ENCODE results near the gene COMMD10.

Gene COMMD10

DNA sequence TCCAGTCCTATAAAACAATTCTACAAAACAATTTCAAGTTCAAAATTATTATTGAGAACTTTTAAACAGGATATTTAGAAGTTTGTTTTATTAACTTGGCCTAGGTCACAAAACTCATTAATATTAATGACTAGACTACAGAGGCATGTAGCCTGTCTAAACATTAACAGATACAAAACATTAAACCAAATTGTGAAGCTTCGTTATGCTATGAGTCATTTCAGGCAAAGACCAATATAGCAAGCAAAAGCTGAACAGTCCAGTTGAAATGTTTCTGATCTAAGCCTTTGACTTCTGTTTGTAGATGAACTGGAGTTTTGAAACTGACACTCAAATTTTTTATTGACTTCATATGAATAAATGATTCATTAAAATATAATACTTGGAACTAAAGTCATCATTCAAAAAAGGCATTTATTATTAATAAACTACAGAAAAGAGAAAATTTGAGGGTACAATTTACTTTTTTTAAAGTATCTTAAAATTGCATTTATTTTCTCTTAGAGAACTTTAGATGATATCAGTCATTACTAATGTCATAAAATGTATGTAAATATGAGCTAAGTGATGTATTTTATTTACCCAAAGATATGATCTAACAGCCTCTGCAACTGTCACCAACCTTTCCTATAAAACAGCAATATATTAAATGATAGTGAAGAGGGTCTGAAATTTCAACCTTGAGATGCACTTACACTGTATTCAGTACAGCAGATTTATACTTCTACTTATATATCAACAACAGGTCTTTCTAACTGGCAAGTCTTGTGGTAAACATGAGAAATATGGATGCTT lies 188.8 kb downstream of the COMMD10 start:
- DNase-seq: no peak
- Mint-ChIP-seq H3K27me3 (no peaks in the 10 kb centered on the region), H3K36me3 (peaks cover 6% of the 10 kb centered on the region), H3K27ac (no peak overlapping the region), H3K4me3 (no peak overlapping the region), H3K9me3 (peaks cover 11% of the 10 kb centered on the region), H3K4me1 (no peaks in the 10 kb centered on the region)
- CTCF ChIA-PET: no interaction called here

DNA sequence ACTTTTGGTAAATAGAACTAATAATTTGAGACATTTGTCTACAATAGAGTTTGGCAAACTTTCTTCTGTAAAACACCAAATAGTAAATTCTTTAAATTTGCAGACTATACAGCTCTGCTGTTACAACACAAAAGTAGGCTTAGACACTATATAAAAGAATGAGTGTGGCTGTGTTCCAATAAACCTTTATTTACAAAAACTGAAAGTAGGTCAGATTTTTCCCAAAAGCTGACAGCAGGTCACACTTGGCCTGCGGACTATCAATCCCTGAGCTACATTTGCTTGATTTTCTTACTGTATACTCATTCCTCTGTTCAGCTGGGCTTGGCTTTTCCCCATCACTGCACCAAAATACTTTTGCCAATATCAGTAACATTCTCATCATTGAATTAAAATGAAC lies 189.4 kb downstream of the COMMD10 start:
- DNase-seq: no peak

DNA sequence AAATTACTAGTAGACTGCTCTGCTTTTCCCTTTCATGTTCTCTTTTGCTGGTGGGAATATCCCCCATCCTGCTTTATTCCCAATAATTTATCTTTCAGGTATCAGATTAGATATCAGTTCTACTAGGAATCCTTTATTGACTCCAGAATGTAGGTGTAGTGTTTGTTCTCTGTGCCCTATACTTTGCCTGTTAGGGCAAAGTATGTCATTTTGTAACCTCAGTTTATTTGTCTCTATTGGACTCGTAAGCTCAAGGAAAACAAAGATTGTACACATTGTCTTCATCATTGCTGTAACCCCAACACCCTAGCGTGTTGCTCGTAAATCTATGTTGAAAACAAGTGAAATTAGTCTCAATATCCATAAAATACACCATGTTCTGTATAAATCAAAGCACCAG lies 190.5 kb downstream of the COMMD10 start:
- Mint-ChIP-seq H3K27ac (no peak overlapping the region), H3K4me3 (no peak overlapping the region), H3K9me3 (peaks cover 9% of the 10 kb centered on the region), H3K36me3 (peaks cover 6% of the 10 kb centered on the region), H3K4me1 (no peaks in the 10 kb centered on the region), H3K27me3 (no peaks in the 10 kb centered on the region)
- DNase-seq: no peak
- CTCF ChIA-PET: no interaction called here

More for the DNA sequence above, 189.4 kb downstream of the COMMD10 start:
- peaks cover 6% of the 10 kb centered on the region for H3K36me3 Mint-ChIP-seq
- no peak overlapping the region for H3K4me3 Mint-ChIP-seq
- H3K27me3 Mint-ChIP-seq: no peaks in the 10 kb centered on the region
- H3K9me3 Mint-ChIP-seq: peaks cover 9% of the 10 kb centered on the region
- H3K27ac Mint-ChIP-seq: no peak overlapping the region
- H3K4me1 Mint-ChIP-seq: no peaks in the 10 kb centered on the region
- CTCF ChIA-PET: no interaction called here

DNA sequence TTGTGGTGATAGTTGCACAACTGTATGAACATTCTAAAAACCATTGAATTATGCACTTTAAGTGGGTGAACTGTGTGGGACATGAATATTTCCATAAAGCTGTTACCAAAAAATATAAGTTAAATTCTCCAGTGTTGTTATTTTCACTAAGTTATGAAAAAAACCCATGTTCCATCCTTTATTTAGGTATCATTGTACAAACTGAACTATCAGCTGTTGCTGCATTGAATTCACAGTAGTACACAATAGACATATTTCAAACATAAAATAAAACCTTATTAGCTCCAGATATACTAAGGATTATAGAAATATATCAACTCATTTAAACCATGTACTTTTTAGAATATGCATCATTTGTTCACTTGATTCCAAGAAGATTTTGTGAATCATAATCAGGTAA lies 192.1 kb downstream of the COMMD10 start:
- Mint-ChIP-seq H3K4me3 (no peak overlapping the region), H3K4me1 (peaks cover 9% of the 10 kb centered on the region), H3K9me3 (peaks cover 9% of the 10 kb centered on the region), H3K27me3 (no peaks in the 10 kb centered on the region), H3K36me3 (peaks cover 6% of the 10 kb centered on the region), H3K27ac (no peak overlapping the region)
- CTCF ChIA-PET: no interaction called here
- no peak for DNase-seq

- Mint-ChIP-seq H3K9me3 (peaks cover 9% of the 10 kb centered on the region), H3K36me3 (peaks cover 6% of the 10 kb centered on the region), H3K4me1 (peaks cover 11% of the 10 kb centered on the region), H3K27me3 (no peaks in the 10 kb centered on the region), H3K4me3 (no peak overlapping the region), H3K27ac (no peak overlapping the region)
- no peak for DNase-seq
- CTCF ChIA-PET: interaction anchor here (1.0 kb wide), 1 partner anchor 33 kb away, joined by 3 read pairs; no protein-coding TSS in a partner anchor
Observed at GRCh38 chr5:116280149-116280803, 195.5 kb downstream of the COMMD10 start.

DNA sequence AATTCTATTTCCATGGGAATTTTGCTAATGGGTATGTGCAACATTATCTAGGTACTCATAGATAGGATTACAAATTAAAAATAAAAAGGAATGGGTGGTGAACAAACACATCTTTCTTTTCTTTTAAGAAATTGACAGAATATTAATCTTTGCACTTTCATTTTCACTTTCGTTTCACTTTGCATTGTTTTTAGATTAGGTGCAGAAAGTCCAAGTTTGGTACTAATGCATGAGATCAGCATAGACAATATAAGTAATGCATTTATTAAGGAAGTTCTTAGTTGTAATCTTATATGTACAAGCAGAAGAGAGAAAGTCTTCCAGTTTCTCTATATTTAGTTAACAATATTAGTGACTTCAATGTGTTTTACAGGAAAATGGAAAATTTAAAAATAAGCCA lies 196.5 kb downstream of the COMMD10 start:
- DNase-seq: no peak
- CTCF ChIA-PET: interaction anchor here (1.0 kb wide), 1 partner anchor 34 kb away, joined by 3 read pairs; no protein-coding TSS in a partner anchor
- Mint-ChIP-seq H3K9me3 (peaks cover 8% of the 10 kb centered on the region), H3K4me3 (no peak overlapping the region), H3K4me1 (peaks cover 11% of the 10 kb centered on the region), H3K27me3 (no peaks in the 10 kb centered on the region), H3K36me3 (peaks cover 4% of the 10 kb centered on the region), H3K27ac (peak overlapping the region; percentile 28)

GRCh38 chr5:116288524-116288923 lies 203.7 kb downstream of the COMMD10 start:
- Mint-ChIP-seq H3K36me3 (peaks cover 9% of the 10 kb centered on the region), H3K9me3 (peaks cover 11% of the 10 kb centered on the region), H3K27me3 (no peaks in the 10 kb centered on the region), H3K4me1 (no peaks in the 10 kb centered on the region), H3K27ac (no peak overlapping the region), H3K4me3 (no peak overlapping the region)
- CTCF ChIA-PET: no interaction called here
- DNase-seq: no peak

DNA sequence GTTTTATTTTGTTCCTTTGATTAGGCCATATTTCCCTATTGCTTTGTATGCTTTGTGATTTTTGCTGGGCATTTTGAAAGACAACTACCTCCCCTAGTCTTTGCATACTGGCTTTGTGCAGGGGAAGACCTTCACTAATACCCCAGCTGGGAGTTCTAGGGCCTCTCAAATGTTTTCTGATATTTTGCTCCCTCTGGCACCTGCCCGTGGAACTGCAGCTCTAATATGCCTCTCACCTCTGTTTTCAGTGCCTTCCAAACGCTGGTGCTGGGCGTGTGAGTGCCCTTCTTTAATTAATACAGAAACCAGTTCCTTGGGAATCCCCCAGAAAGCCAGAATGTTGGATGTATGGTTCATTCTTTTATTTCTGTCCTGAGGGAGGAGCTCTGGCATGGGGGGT lies 204.5 kb downstream of the COMMD10 start:
- no peak for DNase-seq
- peaks cover 11% of the 10 kb centered on the region for H3K9me3 Mint-ChIP-seq
- no peaks in the 10 kb centered on the region for H3K4me1 Mint-ChIP-seq
- H3K36me3 Mint-ChIP-seq: peaks cover 9% of the 10 kb centered on the region
- CTCF ChIA-PET: no interaction called here
- no peak overlapping the region for H3K27ac Mint-ChIP-seq
- H3K27me3 Mint-ChIP-seq: no peaks in the 10 kb centered on the region
- H3K4me3 Mint-ChIP-seq: no peak overlapping the region

DNA sequence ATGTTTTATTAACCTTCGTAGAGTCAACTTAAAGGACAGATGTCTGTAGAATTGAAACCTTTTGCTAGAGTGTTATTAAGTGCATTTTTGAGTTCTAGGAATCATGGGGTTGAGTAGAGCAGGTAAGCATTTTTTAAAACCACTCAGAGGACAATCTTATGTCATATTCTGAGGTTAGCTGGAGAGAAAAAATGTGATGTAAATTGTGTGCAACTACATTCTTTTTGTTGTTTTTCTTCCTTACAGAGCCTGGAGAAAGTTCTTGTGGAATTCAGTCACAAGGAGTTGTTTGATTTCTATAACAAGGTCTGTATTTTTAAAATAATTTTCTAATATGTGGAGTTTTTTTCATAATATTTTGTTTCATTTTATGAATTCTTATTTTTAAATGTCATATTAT lies 206.4 kb downstream of the COMMD10 start:
- no peaks in the 10 kb centered on the region for H3K27me3 Mint-ChIP-seq
- DNase-seq: no peak
- H3K36me3 Mint-ChIP-seq: peaks cover 9% of the 10 kb centered on the region
- no peak overlapping the region for H3K4me3 Mint-ChIP-seq
- H3K4me1 Mint-ChIP-seq: no peaks in the 10 kb centered on the region
- CTCF ChIA-PET: no interaction called here
- no peak overlapping the region for H3K27ac Mint-ChIP-seq
- H3K9me3 Mint-ChIP-seq: peaks cover 11% of the 10 kb centered on the region

DNA sequence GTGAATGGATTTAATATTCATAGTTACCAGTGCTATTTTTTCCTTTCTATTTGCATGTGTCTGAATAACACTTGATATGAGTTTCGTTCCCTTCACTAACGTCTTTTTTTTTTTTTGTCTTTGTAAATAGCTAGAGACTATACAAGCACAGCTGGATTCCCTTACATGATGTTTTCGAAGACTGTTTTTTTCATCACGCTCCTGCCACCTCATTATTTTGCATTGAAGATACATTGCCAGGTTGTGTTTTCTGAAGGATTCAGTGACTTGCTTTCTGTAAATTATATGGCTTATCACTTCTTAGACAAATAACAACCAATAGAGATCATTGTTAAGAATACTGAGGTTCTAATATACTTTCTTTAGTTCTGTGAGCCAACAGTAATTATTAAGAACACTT lies 207.5 kb downstream of the COMMD10 start:
- CTCF ChIA-PET: interaction anchor here (0.7 kb wide), 1 partner anchor 126 kb away, joined by 3 read pairs; no protein-coding TSS in a partner anchor
- no peaks in the 10 kb centered on the region for H3K4me1 Mint-ChIP-seq
- no peak overlapping the region for H3K27ac Mint-ChIP-seq
- H3K27me3 Mint-ChIP-seq: no peaks in the 10 kb centered on the region
- peaks cover 9% of the 10 kb centered on the region for H3K36me3 Mint-ChIP-seq
- DNase-seq: no peak
- H3K9me3 Mint-ChIP-seq: peaks cover 13% of the 10 kb centered on the region
- H3K4me3 Mint-ChIP-seq: no peak overlapping the region

DNA sequence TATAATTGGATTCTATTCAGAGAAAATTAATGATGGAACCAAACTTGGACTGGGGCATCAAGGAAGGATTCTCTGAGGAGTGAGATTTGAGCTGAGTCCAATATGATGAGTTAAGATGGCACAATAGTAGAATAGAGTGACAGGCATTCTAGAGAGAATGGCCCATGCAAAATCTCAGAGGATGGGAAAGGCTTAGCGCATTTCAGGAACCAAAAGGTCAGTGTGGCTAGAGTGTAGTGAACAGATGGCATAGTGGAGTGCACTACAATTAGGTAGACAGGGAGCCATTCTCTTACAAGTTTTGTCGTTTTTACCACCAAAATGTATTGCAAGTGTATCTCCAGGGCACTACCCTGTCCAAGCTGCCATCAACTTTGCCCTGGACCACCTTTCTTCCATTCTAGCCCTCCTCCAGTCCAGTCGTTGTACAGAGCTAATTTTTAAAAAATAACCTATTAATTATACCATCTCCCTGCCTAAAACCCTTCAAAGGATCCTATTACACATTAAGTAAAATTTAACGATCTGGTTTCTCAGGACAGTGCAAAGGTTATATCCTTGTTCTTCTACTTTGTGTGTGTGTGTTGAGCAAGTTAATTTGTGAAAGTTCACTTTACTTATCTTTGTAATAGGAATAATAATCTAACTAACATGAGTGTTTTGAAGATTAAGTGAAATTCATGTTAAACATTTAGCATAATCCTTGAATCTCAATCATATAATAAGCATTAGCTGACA lies 211.7 kb downstream of the COMMD10 start:
- no peaks in the 10 kb centered on the region for H3K4me1 Mint-ChIP-seq
- peaks cover 6% of the 10 kb centered on the region for H3K9me3 Mint-ChIP-seq
- CTCF ChIA-PET: no interaction called here
- no peak overlapping the region for H3K4me3 Mint-ChIP-seq
- no peaks in the 10 kb centered on the region for H3K27me3 Mint-ChIP-seq
- no peak overlapping the region for H3K27ac Mint-ChIP-seq
- no peak for DNase-seq
- H3K36me3 Mint-ChIP-seq: peaks cover 15% of the 10 kb centered on the region

- CTCF ChIA-PET: no interaction called here
- DNase-seq: no peak
- H3K36me3 Mint-ChIP-seq: peaks cover 18% of the 10 kb centered on the region
- H3K27ac Mint-ChIP-seq: no peak overlapping the region
- no peak overlapping the region for H3K4me3 Mint-ChIP-seq
- H3K4me1 Mint-ChIP-seq: no peaks in the 10 kb centered on the region
- no peaks in the 10 kb centered on the region for H3K27me3 Mint-ChIP-seq
- H3K9me3 Mint-ChIP-seq: peaks cover 6% of the 10 kb centered on the region
Observed at GRCh38 chr5:116297296-116297814, 212.5 kb downstream of the COMMD10 start.

DNA sequence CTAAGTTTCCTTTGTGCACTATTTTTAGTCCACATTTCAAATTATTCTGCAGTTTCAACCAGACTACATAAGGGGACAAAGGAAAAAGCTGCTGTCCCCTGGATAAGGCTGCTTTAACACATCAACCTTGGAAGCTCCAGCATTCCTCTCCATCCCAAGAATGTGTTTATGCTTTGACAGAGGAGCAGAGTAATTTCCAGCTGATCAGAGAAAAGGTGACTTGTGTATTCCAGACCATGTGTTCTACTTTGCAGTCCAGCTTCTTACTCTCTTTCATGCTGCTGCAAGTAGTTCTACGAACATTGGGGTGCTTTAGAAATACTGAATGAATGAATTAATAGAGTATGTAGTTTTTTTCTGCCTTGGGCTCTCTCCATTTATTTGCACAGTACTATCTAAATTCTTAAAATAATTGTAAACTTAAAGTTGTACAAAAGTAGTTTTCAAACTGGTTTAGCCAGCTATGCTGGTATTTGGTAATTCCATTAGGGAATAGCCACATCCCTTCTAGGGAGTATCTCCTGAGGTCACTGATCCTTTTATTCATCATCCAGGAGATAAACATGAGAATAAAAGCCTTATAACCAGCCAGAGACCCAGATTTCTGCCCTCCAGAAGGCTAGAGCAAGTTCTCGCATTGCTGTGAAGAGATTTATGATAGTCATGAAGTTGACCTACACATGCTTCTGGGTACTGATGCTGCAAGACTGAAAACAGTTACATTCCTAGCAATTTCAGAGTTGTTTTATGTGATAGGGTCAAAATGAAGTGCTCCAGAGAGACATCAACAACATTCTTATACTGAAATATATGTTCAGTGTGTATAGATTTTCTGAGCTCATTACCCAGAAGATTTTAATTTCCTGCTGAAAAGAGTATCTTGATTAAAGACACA lies 215.2 kb downstream of the COMMD10 start:
- Mint-ChIP-seq H3K36me3 (peaks cover 36% of the 10 kb centered on the region), H3K4me3 (no peak overlapping the region), H3K27me3 (no peaks in the 10 kb centered on the region), H3K27ac (no peak overlapping the region), H3K9me3 (peaks cover 6% of the 10 kb centered on the region), H3K4me1 (no peaks in the 10 kb centered on the region)
- CTCF ChIA-PET: no interaction called here
- no peak for DNase-seq

DNA sequence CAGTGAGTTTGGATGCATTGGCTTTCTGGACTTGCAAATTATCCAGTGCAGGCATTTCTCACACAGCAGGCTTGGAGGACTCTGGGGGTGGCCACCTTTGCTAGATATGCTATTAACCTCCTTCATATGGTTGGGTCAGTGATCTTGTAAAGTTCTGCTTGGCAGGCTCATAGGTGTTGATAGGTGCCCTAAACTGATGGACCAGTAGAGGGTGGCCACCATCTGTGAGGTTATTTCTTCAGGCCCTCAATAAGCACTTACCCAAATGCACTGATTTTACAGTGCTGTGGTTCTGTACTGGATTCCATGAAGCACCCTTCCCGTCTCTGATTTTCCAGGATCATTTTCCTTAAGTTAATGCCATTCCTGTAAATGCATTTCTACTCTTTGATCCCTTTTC lies 216.3 kb downstream of the COMMD10 start:
- Mint-ChIP-seq H3K27ac (no peak overlapping the region), H3K9me3 (peaks cover 9% of the 10 kb centered on the region), H3K4me3 (no peak overlapping the region), H3K4me1 (no peaks in the 10 kb centered on the region), H3K27me3 (no peaks in the 10 kb centered on the region), H3K36me3 (peaks cover 43% of the 10 kb centered on the region)
- no peak for DNase-seq
- CTCF ChIA-PET: no interaction called here
